IMR-90 (cell line): ENCODE data around the gene SERBP1. TPM values are rescaled to one million over a fixed set of nuclear protein-coding genes. Genes with fewer than 3 reads are reported as not detected.

Source experiments
- ATAC-seq: fragments of 200-7000 bp; cut with Tn5 transposase; 2 replicates; pipeline ENCODE4 v1.9.1; 2020; ENCODE audit warnings: low read depth, mild to moderate bottlenecking, moderate library complexity
- BruUV-seq: library from RNA; stranded (reverse); fragments of 400-500 nt; replicated peaks from 2 replicates; lab custom pipeline; 2021; lab: Mats Ljungman, UMichigan
- CTCF ChIA-PET: fragments of 300-600 bp; formaldehyde crosslinking; extraction: SDS; loops from one replicate; lab custom pipeline; 2021; ENCODE audit warnings: antibody characterized with exemption; lab: Yijun Ruan, JAX
- POLR2A ChIA-PET: fragments of 300-600 bp; sonication (Branson Sonifier 250); formaldehyde crosslinking; loops from one replicate; lab custom pipeline; 2022; ENCODE audit warnings: antibody characterized with exemption; ENCODE audit not compliant: unreplicated experiment; lab: Charles Lee
- DNase-seq: peaks from one replicate; pipeline ENCODE4 v3.0.0; 2013
- H2AFZ ChIP-seq: replicated peaks from 2 replicates; pipeline ENCODE3; 2013; ENCODE audit warnings: low read length, mild to moderate bottlenecking; ENCODE audit not compliant: poor library complexity
- H2AK5ac ChIP-seq: 2 replicates; pipeline ENCODE4 v1.6.1; 2013; ENCODE audit warnings: low read depth, low read length, inconsistent platforms
- H2AK9ac ChIP-seq: replicated peaks from 2 replicates; pipeline ENCODE3; 2013; ENCODE audit warnings: mild to moderate bottlenecking, low read depth, low read length, moderate library complexity; ENCODE audit not compliant: poor library complexity
- H2BK120ac ChIP-seq: 2 replicates; pipeline ENCODE4 v1.6.1; 2013; ENCODE audit warnings: low read depth, low read length, inconsistent platforms
- H2BK15ac ChIP-seq: 3 replicates; pipeline ENCODE4 v1.6.1; 2013; ENCODE audit warnings: low read depth, low read length, inconsistent platforms
- H2BK20ac ChIP-seq: 2 replicates; pipeline ENCODE4 v1.6.1; 2013; ENCODE audit warnings: low read depth, mild to moderate bottlenecking, inconsistent platforms, low read length, moderate library complexity
- H2BK5ac ChIP-seq: 2 replicates; pipeline ENCODE4 v1.6.1; 2013; ENCODE audit warnings: mild to moderate bottlenecking, low read depth, low read length, inconsistent platforms; ENCODE audit not compliant: poor library complexity, severe bottlenecking
- H3K14ac ChIP-seq: replicated peaks from 2 replicates; pipeline ENCODE4 v1.6.1; 2013; ENCODE audit warnings: low read depth, low read length, inconsistent platforms
- H3K18ac ChIP-seq: 2 replicates; pipeline ENCODE4 v1.6.1; 2013; ENCODE audit warnings: low read depth, low read length, control low read depth
- H3K23ac ChIP-seq: 2 replicates; pipeline ENCODE4 v1.6.1; 2013; ENCODE audit warnings: low read depth, low read length, inconsistent platforms
- H3K27ac ChIP-seq: 2 replicates; pipeline ENCODE4 v1.5.1; 2013; ENCODE audit warnings: mild to moderate bottlenecking, control low read depth, low read length; ENCODE audit not compliant: insufficient read depth
- H3K27me3 ChIP-seq: 2 replicates; pipeline ENCODE4 v1.6.1; 2013; ENCODE audit warnings: low read length; ENCODE audit not compliant: control insufficient read depth, insufficient read depth
- H3K36me3 ChIP-seq: 2 replicates; pipeline ENCODE4 v1.6.1; 2013; ENCODE audit warnings: low read length, mixed read lengths; ENCODE audit not compliant: control insufficient read depth, insufficient read depth
- H3K4ac ChIP-seq: 2 replicates; pipeline ENCODE4 v1.6.1; 2013; ENCODE audit warnings: low read depth, low read length, inconsistent platforms
- H3K4me1 ChIP-seq: 2 replicates; pipeline ENCODE4 v1.6.1; 2013; ENCODE audit warnings: low read length, mixed read lengths; ENCODE audit not compliant: control insufficient read depth, insufficient read depth
- H3K4me2 ChIP-seq: 2 replicates; pipeline ENCODE4 v1.6.1; 2013; ENCODE audit warnings: low read depth, mild to moderate bottlenecking, control low read depth, low read length, moderate library complexity
- H3K4me3 ChIP-seq: 2 replicates; pipeline ENCODE4 v1.5.1; 2013; ENCODE audit warnings: low read depth, mild to moderate bottlenecking, control low read depth, low read length, moderate library complexity; ENCODE audit not compliant: insufficient read depth
- H3K56ac ChIP-seq: 2 replicates; pipeline ENCODE4 v1.6.1; 2013; ENCODE audit warnings: low read length, inconsistent platforms; ENCODE audit not compliant: insufficient read depth; ENCODE audit errors: extremely low read depth
- H3K79me1 ChIP-seq, 2 experiments: 2 replicates each; pipeline ENCODE4 v1.6.1; 2013; ENCODE audit warnings: low read length in 2 of 2, inconsistent platforms in 1 of 2, low read depth in 1 of 2
- H3K9ac ChIP-seq: 2 replicates; pipeline ENCODE4 v1.6.1; 2013; ENCODE audit warnings: low read depth, low read length, control low read depth
- H3K9me1 ChIP-seq: 2 replicates; pipeline ENCODE4 v1.6.1; 2013; ENCODE audit warnings: low read length, inconsistent platforms; ENCODE audit not compliant: insufficient read depth
- H3K9me3 ChIP-seq: 2 replicates; pipeline ENCODE4 v1.6.1; 2013; ENCODE audit warnings: low read length; ENCODE audit not compliant: control insufficient read depth, insufficient read depth
- H4K20me1 ChIP-seq: 2 replicates; pipeline ENCODE4 v1.6.1; 2013; ENCODE audit warnings: low read length, inconsistent platforms; ENCODE audit not compliant: insufficient read depth
- H4K5ac ChIP-seq: 2 replicates; pipeline ENCODE4 v1.6.1; 2013; ENCODE audit warnings: mild to moderate bottlenecking, low read depth, low read length, control low read depth
- H4K8ac ChIP-seq, 2 experiments: 2 replicates each; pipeline ENCODE4 v1.6.1; 2013; ENCODE audit warnings: low read depth in 2 of 2, low read length in 2 of 2, control low read depth in 1 of 2, inconsistent platforms in 1 of 2
- H4K91ac ChIP-seq: 2 replicates; pipeline ENCODE4 v1.6.1; 2013; ENCODE audit warnings: low read depth, low read length, inconsistent platforms; ENCODE audit not compliant: insufficient read depth
- BHLHE40 ChIP-seq: fragments of 150-350 bp; IDR thresholded peaks from 2 replicates; pipeline ENCODE4 v1.6.1; 2016; ENCODE audit warnings: mild to moderate bottlenecking, low read depth, low read length
- CEBPB ChIP-seq: IDR thresholded peaks from 2 replicates; pipeline ENCODE4 v1.6.1; 2012; ENCODE audit warnings: low read depth, low read length, improper control_type of control experiment
- CHD1 ChIP-seq: IDR thresholded peaks from 2 replicates; pipeline ENCODE4 v1.6.1; 2012; ENCODE audit warnings: low read depth, low read length, improper control_type of control experiment
- FOS ChIP-seq: fragments of 150-350 bp; IDR thresholded peaks from 2 replicates; pipeline ENCODE4 v1.6.1; 2016; ENCODE audit warnings: low read depth, low read length
- MXI1 ChIP-seq: IDR thresholded peaks from 2 replicates; pipeline ENCODE4 v1.6.1; 2012; ENCODE audit warnings: low read depth, mild to moderate bottlenecking, low read length, moderate library complexity, borderline replicate concordance
- POLR2A ChIP-seq: IDR thresholded peaks from 2 replicates; pipeline ENCODE4 v1.6.1; 2012; ENCODE audit warnings: mild to moderate bottlenecking, low read depth, low read length
- RAD21 ChIP-seq: IDR thresholded peaks from 2 replicates; pipeline ENCODE4 v1.6.1; 2012; ENCODE audit warnings: low read length, improper control_type of control experiment
- RCOR1 ChIP-seq: IDR thresholded peaks from 2 replicates; pipeline ENCODE4 v1.6.1; 2012; ENCODE audit warnings: mild to moderate bottlenecking, low read length, improper control_type of control experiment; ENCODE audit not compliant: insufficient replicate concordance
- USF2 ChIP-seq: fragments of 150-350 bp; IDR thresholded peaks from 2 replicates; pipeline ENCODE4 v1.6.1; 2017; ENCODE audit warnings: mild to moderate bottlenecking, antibody characterized with exemption, low read length, low read depth
- WGBS, 2 experiments: methylation state at CpG; one replicate each; pipeline versions ENCODE4 v1.1.5 to v1.1.7; 2013; ENCODE audit warnings: missing lambda C conversion rate in 2 of 2; ENCODE audit not compliant: insufficient read length in 1 of 2; ENCODE audit errors: extremely low coverage in 2 of 2; 5-methylcytosine and 5-hydroxymethylcytosine counted together
- dilution Hi-C: fragments of 300-500 bp; cut with HindIII; formaldehyde crosslinking; loops from one replicate; pipeline ENCODE4 v1.14.3; 2018; ENCODE audit warnings: low sequenced_read_pairs; ENCODE audit not compliant: unreplicated experiment
- in situ Hi-C: fragments of 300-500 bp; cut with MboI; formaldehyde crosslinking; loops from 3 replicates; pipeline ENCODE4 v1.14.3; 2019; ENCODE audit warnings: low sequenced_read_pairs, inconsistent platforms, mixed read lengths
- intact Hi-C: fragments of 100-400 bp; cut with micrococcal nuclease; formaldehyde crosslinking; loops from 2 replicates; pipeline ENCODE4 v1.10.0; 2022
- polyA plus RNA-seq, 3 experiments: library from polyadenylated mRNA; depleted of rRNA; stranded (reverse); fragments of >200 nt; gene quantifications; 2 replicates each; pipeline ENCODE4 v1.2.3, GENCODE V29; 2012; ENCODE audit warnings: low replicate concordance in 1 of 3
- total RNA-seq: library from RNA; depleted of rRNA; stranded (reverse); fragments of >200 nt; gene quantifications from 2 replicates; pipeline ENCODE4 v1.2.3, GENCODE V29; 2012

Gene SERBP1
- total and polyA plus RNA-seq, 2 of the 4 experiments (the other 2 are of a cell fraction), result 94.1 to 153 TPM

GRCh38 chr1:67382292-67382691 is 47.9 kb downstream of the SERBP1 start:
- BruUV-seq, result no TSS peak
- H3K9me3 ChIP-seq, result peaks cover 8% of the 10 kb centered on the region; the same call in 1 of the 2 replicates
- no CpG with 5 or more reads among the region's 1 CpG for WGBS, 2 experiments
- no peak overlapping the region for H4K91ac ChIP-seq
- TF ChIP-seq USF2, result no peak
- no peak for TF ChIP-seq FOS
- no peak for TF ChIP-seq RAD21
- no peak for TF ChIP-seq RCOR1
- no peak for TF ChIP-seq CEBPB
- TF ChIP-seq MXI1, result no peak
- no peak for TF ChIP-seq CHD1
- no peak for TF ChIP-seq POLR2A
- TF ChIP-seq BHLHE40, result no peak
- H2AK9ac ChIP-seq, result no peak overlapping the region
- no peak overlapping the region for H3K4me3 ChIP-seq
- H4K20me1 ChIP-seq, result no peaks in the 10 kb centered on the region
- H3K27ac ChIP-seq, result no peak overlapping the region
- no peak overlapping the region for H4K5ac ChIP-seq
- no peaks in the 10 kb centered on the region for H3K79me1 ChIP-seq
- H2BK120ac ChIP-seq, result no peak overlapping the region
- no peak overlapping the region for H3K4ac ChIP-seq
- H3K27me3 ChIP-seq, result no peaks in the 10 kb centered on the region
- DNase-seq (no peak), ATAC-seq (no peak)
- H3K18ac ChIP-seq, result no peak overlapping the region
- no peak overlapping the region for H2AK5ac ChIP-seq
- in situ Hi-C loops, result no loop called here
- H3K9me1 ChIP-seq, result no peaks in the 10 kb centered on the region
- no peak overlapping the region for H3K4me2 ChIP-seq
- CTCF ChIA-PET, result no interaction called here
- H3K56ac ChIP-seq, result no peak overlapping the region
- no peak overlapping the region for H3K9ac ChIP-seq
- H2BK15ac ChIP-seq, result no peak overlapping the region
- H4K8ac ChIP-seq, result no peak overlapping the region
- no peak overlapping the region for H3K14ac ChIP-seq
- dilution Hi-C loops, result no loop called here
- H3K4me1 ChIP-seq, result peaks cover 1% of the 10 kb centered on the region; the same call in 1 of the 2 replicates
- no peak overlapping the region for H2BK5ac ChIP-seq
- H3K36me3 ChIP-seq, result no peaks in the 10 kb centered on the region
- H2AFZ ChIP-seq, result no peak overlapping the region
- POLR2A ChIA-PET, result interaction anchor here (0.5 kb wide), 1 partner anchor 10 kb away, joined by 8 read pairs; no protein-coding TSS in a partner anchor
- H2BK20ac ChIP-seq, result no peak overlapping the region
- H3K23ac ChIP-seq, result no peak overlapping the region
- intact Hi-C loops, result no loop called here
